Endodermal cell (in vitro differentiated cells): ENCODE measurements around the gene SMYD1. TPM values are rescaled to one million over a fixed set of nuclear protein-coding genes. Genes with fewer than 3 reads are reported as not detected.

Experiments
- DNase-seq: peaks from one replicate; pipeline ENCODE4 v3.0.0-alpha.2; 2017
- H3K27ac ChIP-seq: 2 replicates; pipeline ENCODE4 v1.5.1; 2013; ENCODE audit warnings: mild to moderate bottlenecking, low read depth, low read length, moderate library complexity
- H3K27me3 ChIP-seq: 2 replicates; pipeline ENCODE4 v1.6.1; 2013; ENCODE audit warnings: mild to moderate bottlenecking, low read length, moderate library complexity; ENCODE audit not compliant: insufficient read depth, control insufficient read depth, poor library complexity, severe bottlenecking
- H3K36me3 ChIP-seq: 2 replicates; pipeline ENCODE4 v1.7.0; 2013; ENCODE audit warnings: mild to moderate bottlenecking, low read length, moderate library complexity; ENCODE audit not compliant: control insufficient read depth, insufficient read depth
- H3K4me1 ChIP-seq: one replicate; pipeline ENCODE4 v1.7.0; 2013; ENCODE audit warnings: low read length; ENCODE audit not compliant: control insufficient read depth, insufficient read depth
- H3K4me3 ChIP-seq: 2 replicates; pipeline ENCODE4 v1.5.1; 2013; ENCODE audit warnings: mild to moderate bottlenecking, low read length, moderate library complexity
- H3K9ac ChIP-seq: 2 replicates; pipeline ENCODE4 v1.6.1; 2013; ENCODE audit warnings: mild to moderate bottlenecking, low read length, moderate library complexity; ENCODE audit not compliant: poor library complexity, severe bottlenecking; ENCODE audit errors: extremely low read depth
- H3K9me3 ChIP-seq: 2 replicates; pipeline ENCODE4 v1.6.1; 2013; ENCODE audit warnings: mild to moderate bottlenecking, low read length, moderate library complexity; ENCODE audit not compliant: control insufficient read depth
- H3K27ac Mint-ChIP-seq: 2 replicates; pipeline ENCODE4 v1.8.0; 2020; ENCODE audit warnings: mixed read lengths
- H3K27me3 Mint-ChIP-seq: 2 replicates; pipeline ENCODE4 v1.8.0; 2021; ENCODE audit warnings: mild to moderate bottlenecking, mixed read lengths; ENCODE audit not compliant: insufficient read depth
- H3K36me3 Mint-ChIP-seq: 2 replicates; pipeline ENCODE4 v1.8.0; 2020; ENCODE audit warnings: low read depth, mixed read lengths
- H3K4me1 Mint-ChIP-seq: 2 replicates; pipeline ENCODE4 v1.8.0; 2020; ENCODE audit warnings: mixed read lengths
- H3K4me3 Mint-ChIP-seq: 2 replicates; pipeline ENCODE4 v1.8.0; 2020; ENCODE audit warnings: mild to moderate bottlenecking, moderate library complexity, mixed read lengths
- H3K9me3 Mint-ChIP-seq: 2 replicates; pipeline ENCODE4 v1.8.0; 2020; ENCODE audit warnings: mild to moderate bottlenecking, mixed read lengths
- WGBS, 2 experiments: methylation state at CpG; one replicate each; pipeline versions ENCODE4 v1.1.5 to v1.1.7; 2013; ENCODE audit warnings: missing lambda C conversion rate in 2 of 2, mixed read lengths in 1 of 2; ENCODE audit not compliant: insufficient coverage in 1 of 2, insufficient read length in 1 of 2; 5-methylcytosine and 5-hydroxymethylcytosine counted together
- total RNA-seq, 2 donors: library from RNA; stranded (reverse); fragmentation: NEBNext Ultra II Directional in 1 of 2; extraction: Animal tissue kit (Norgen Biotek cat#: 25700) in 1 of 2; gene quantifications; 2 replicates in 1 of 2; 3 replicates in 1 of 2; pipeline ENCODE4 v1.2.1, GENCODE V29; 2021
- TF ChIP-seq, protein P1 (sequence below): fragments of 200-600 bp; sonication (generic); conservative IDR thresholded peaks from 2 replicates; pipeline ENCODE4 v1.5.0; 2021; ENCODE audit warnings: antibody characterized with exemption, mild to moderate bottlenecking

Gene SMYD1
- total RNA-seq, 2 donors from 2014 or later = not detected

DNA sequence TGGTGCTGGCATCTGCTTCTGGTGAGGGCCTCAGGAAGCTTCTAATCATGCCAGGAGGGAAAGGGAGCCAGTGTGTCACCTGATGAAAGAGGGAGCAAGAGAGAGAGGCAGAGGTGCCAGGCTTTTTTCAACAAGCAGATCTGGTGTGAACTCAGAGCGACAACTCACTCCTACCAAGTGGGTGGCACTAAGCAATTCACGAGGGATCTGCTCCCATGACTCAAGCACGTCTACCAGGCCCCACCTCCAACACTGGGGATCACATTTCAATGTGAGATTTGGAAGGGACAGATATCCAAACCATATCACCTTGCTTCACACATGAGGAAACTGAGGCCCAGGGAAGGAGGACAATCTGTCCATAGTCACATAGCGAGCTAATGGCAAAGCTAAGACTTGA, 41.2 kb downstream of the SMYD1 start:
- H3K4me3 ChIP-seq = no peak overlapping the region
- no peak for DNase-seq
- no peaks in the 10 kb centered on the region for H3K36me3 ChIP-seq
- no peak overlapping the region for H3K27ac ChIP-seq
- Mint-ChIP-seq H3K4me1 (no peaks in the 10 kb centered on the region), H3K27ac (no peak overlapping the region), H3K4me3 (no peak overlapping the region), H3K27me3 (peaks cover 8% of the 10 kb centered on the region), H3K36me3 (no peaks in the 10 kb centered on the region), H3K9me3 (peaks cover 7% of the 10 kb centered on the region)
- no peaks in the 10 kb centered on the region for H3K4me1 ChIP-seq
- H3K9me3 ChIP-seq = no peaks in the 10 kb centered on the region
- WGBS, 2 experiments = 85 to 90% methylated on average over 2 to 4 of the region's 4 CpGs
- H3K27me3 ChIP-seq = peaks cover 29% of the 10 kb centered on the region
- TF ChIP-seq, protein P1, sequence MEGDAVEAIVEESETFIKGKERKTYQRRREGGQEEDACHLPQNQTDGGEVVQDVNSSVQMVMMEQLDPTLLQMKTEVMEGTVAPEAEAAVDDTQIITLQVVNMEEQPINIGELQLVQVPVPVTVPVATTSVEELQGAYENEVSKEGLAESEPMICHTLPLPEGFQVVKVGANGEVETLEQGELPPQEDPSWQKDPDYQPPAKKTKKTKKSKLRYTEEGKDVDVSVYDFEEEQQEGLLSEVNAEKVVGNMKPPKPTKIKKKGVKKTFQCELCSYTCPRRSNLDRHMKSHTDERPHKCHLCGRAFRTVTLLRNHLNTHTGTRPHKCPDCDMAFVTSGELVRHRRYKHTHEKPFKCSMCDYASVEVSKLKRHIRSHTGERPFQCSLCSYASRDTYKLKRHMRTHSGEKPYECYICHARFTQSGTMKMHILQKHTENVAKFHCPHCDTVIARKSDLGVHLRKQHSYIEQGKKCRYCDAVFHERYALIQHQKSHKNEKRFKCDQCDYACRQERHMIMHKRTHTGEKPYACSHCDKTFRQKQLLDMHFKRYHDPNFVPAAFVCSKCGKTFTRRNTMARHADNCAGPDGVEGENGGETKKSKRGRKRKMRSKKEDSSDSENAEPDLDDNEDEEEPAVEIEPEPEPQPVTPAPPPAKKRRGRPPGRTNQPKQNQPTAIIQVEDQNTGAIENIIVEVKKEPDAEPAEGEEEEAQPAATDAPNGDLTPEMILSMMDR = no peak
- no peak overlapping the region for H3K9ac ChIP-seq

DNA sequence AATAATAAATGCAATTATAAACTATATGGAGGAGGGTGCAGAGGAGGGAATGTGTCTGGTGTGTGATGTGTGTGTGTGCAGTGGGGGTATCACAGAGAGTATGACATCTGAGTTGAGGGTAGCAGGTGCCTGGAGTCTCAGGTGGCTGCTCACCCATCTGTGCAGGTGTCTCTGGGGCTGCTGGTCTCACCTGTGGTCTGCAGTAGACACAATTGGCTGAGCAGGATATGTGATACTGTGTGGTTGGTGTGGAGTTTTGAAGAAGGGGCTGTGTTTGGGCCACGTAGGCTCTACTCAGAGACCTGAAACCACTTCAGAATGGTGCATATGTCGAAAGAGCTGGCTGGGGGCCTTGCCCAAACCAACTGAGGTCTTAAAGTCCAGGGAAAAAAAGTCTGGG, 43.2 kb downstream of the SMYD1 start:
- Histone ChIP-seq H3K27ac (no peak overlapping the region), H3K27me3 (peaks cover 43% of the 10 kb centered on the region), H3K4me3 (no peak overlapping the region), H3K4me1 (peaks cover 7% of the 10 kb centered on the region), H3K36me3 (no peaks in the 10 kb centered on the region), H3K9ac (no peak overlapping the region), H3K9me3 (no peaks in the 10 kb centered on the region)
- WGBS, 2 experiments = 83 to 90% methylated on average over 2 of the region's 2 CpGs
- H3K4me1 Mint-ChIP-seq = peaks cover 6% of the 10 kb centered on the region
- no peaks in the 10 kb centered on the region for H3K36me3 Mint-ChIP-seq
- H3K4me3 Mint-ChIP-seq = no peak overlapping the region
- peaks cover 7% of the 10 kb centered on the region for H3K9me3 Mint-ChIP-seq
- H3K27me3 Mint-ChIP-seq = peaks cover 16% of the 10 kb centered on the region
- no peak overlapping the region for H3K27ac Mint-ChIP-seq
- no peak for DNase-seq
- TF ChIP-seq, protein P1 = no peak

GRCh38 chr2:88113069-88113468, 45.4 kb downstream of the SMYD1 start:
- Mint-ChIP-seq H3K36me3 (no peaks in the 10 kb centered on the region), H3K4me3 (no peak overlapping the region), H3K27ac (no peak overlapping the region), H3K27me3 (peaks cover 25% of the 10 kb centered on the region), H3K9me3 (peaks cover under 1% of the 10 kb centered on the region), H3K4me1 (peaks cover 9% of the 10 kb centered on the region)
- DNase-seq = no peak
- H3K4me1 ChIP-seq = peaks cover 7% of the 10 kb centered on the region
- H3K9ac ChIP-seq = no peak overlapping the region
- peaks cover 65% of the 10 kb centered on the region for H3K27me3 ChIP-seq
- H3K9me3 ChIP-seq = no peaks in the 10 kb centered on the region
- 97% methylated on average over 2 of the region's 2 CpGs; no CpG with 5 or more reads in 1 of the 2 experiments for WGBS, 2 experiments
- no peaks in the 10 kb centered on the region for H3K36me3 ChIP-seq
- TF ChIP-seq, protein P1 = no peak
- no peak overlapping the region for H3K27ac ChIP-seq
- H3K4me3 ChIP-seq = no peak overlapping the region
